Breast epithelium (tissue), 3 donors: ENCODE data around the gene ALDH16A1.

ENCODE experiments used
- CTCF ChIP-seq, 3 donors: fragments of 450-650 bp; IDR thresholded peaks; one replicate each; pipeline ENCODE4 v1.5.1; 2016 to 2017; ENCODE audit warnings: antibody characterized with exemption in 3 of 3, mild to moderate bottlenecking in 3 of 3, moderate library complexity in 3 of 3
- POLR2AphosphoS5 ChIP-seq, 3 donors: sonication (generic); formaldehyde crosslinking; IDR thresholded peaks; one replicate each; pipeline ENCODE4 v1.6.1; 2017; ENCODE audit warnings: antibody characterized with exemption in 3 of 3

GRCh38 chr19:49474542-49474924, 21.5 kb downstream of the ALDH16A1 start:
- no peak for TF ChIP-seq CTCF (IDR thresholded peaks at IDR 0.05)
- TF ChIP-seq POLR2AphosphoS5 (IDR thresholded peaks at IDR 0.05), result no peak
